Adrenal gland (tissue), 5 donors: ENCODE measurements around the gene GRIN3A.

ENCODE experiments used
- POLR2A ChIP-seq, 2 donors: fragments of 450-650 bp; IDR thresholded peaks; one replicate each; pipeline ENCODE4 v1.6.1; 2017; ENCODE audit warnings: antibody characterized with exemption in 2 of 2, mild to moderate bottlenecking in 2 of 2, moderate library complexity in 1 of 2
- TF ChIP-seq, protein P1 (sequence below), 6 experiments: fragments of 450-650 bp in 4 of 6; fragments of 200-600 bp in 2 of 6; sonication (generic) in 1 of 6; IDR thresholded peaks; 1 replicate in 5 of 6; 2 replicates in 1 of 6; pipeline versions ENCODE4 v1.5.1 to v1.8.0; 2016 to 2021; ENCODE audit warnings: antibody characterized with exemption in 6 of 6, mild to moderate bottlenecking in 2 of 6, moderate library complexity in 1 of 6
- donor health status: DM: no; HTN: no; CAD: no.

DNA sequence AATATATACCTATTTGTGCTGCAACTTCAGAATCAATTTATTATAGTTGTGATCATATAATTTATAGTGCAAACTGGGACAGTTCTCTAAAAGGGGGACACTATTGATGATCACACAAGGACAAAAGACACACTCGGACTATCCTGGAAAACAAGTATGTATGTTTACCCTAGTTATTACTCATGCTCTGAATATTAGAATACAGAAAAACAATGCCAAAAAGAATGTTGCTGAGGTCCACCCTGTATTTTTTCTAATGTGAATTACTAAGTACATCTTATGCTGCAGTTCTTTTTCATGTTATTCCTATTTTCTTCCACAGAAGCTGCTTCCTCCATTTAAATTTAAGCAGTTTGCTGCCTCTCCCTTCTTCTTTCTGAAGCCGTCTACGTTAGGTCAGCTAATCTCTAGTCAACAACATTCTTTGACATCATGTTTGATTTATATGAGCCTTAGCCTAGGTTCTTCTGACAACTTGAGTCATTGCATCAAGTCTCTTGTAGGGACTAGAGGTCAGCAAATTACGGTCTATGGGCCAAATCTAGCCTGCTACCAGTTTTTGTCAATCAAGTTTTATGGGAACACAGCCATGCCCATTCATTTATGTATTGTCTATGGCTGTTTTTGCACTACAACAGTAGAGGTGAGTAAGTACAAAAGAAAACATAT lies 103.6 kb downstream of the GRIN3A start:
- TF ChIP-seq, protein P1, sequence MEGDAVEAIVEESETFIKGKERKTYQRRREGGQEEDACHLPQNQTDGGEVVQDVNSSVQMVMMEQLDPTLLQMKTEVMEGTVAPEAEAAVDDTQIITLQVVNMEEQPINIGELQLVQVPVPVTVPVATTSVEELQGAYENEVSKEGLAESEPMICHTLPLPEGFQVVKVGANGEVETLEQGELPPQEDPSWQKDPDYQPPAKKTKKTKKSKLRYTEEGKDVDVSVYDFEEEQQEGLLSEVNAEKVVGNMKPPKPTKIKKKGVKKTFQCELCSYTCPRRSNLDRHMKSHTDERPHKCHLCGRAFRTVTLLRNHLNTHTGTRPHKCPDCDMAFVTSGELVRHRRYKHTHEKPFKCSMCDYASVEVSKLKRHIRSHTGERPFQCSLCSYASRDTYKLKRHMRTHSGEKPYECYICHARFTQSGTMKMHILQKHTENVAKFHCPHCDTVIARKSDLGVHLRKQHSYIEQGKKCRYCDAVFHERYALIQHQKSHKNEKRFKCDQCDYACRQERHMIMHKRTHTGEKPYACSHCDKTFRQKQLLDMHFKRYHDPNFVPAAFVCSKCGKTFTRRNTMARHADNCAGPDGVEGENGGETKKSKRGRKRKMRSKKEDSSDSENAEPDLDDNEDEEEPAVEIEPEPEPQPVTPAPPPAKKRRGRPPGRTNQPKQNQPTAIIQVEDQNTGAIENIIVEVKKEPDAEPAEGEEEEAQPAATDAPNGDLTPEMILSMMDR (IDR thresholded peaks at IDR 0.05), result no peak
- TF ChIP-seq POLR2A (IDR thresholded peaks at IDR 0.05), result no peak
